Ascending aorta (tissue), 2 donors: ENCODE results near the gene STK26. TPM values are rescaled to one million over a fixed set of nuclear protein-coding genes. Genes with fewer than 3 reads are reported as not detected.
A peak's percentile ranks its signal among the peaks of the same experiment; 100 is the strongest.

Experiments
- DNase-seq, 2 donors: peaks; one replicate each; pipeline ENCODE4 v3.0.0-alpha.2; 2019; ENCODE audit warnings: low spot score in 2 of 2
- H3K27ac ChIP-seq, 2 donors: fragments of 200-600 bp; sonication (generic); one replicate each; pipeline ENCODE4 v1.5.1; 2016 to 2017; ENCODE audit warnings: mild to moderate bottlenecking in 1 of 2
- H3K27me3 ChIP-seq: fragments of 200-600 bp; sonication (generic); one replicate; pipeline ENCODE4 v1.5.1; 2017
- H3K36me3 ChIP-seq, 2 donors: fragments of 200-600 bp; sonication (generic); one replicate each; pipeline ENCODE4 v1.5.1; 2016
- H3K4me1 ChIP-seq, 2 donors: fragments of 200-600 bp; sonication (generic); one replicate each; pipeline ENCODE4 v1.5.1; 2016 to 2017; ENCODE audit warnings: mild to moderate bottlenecking in 1 of 2
- H3K4me3 ChIP-seq, 2 donors: fragments of 200-600 bp; sonication (generic); one replicate each; pipeline ENCODE4 v1.5.1; 2016 to 2017; ENCODE audit warnings: mild to moderate bottlenecking in 1 of 2
- H3K9me3 ChIP-seq, 2 donors: fragments of 200-600 bp; sonication (generic); one replicate each; pipeline ENCODE4 v1.5.1; 2016
- intact Hi-C: fragments of 100-400 bp; cut with DNase I; formaldehyde crosslinking; loops from one replicate; pipeline ENCODE4 v1.15.1; 2023
- total RNA-seq: library from RNA; depleted of rRNA; stranded (reverse); fragments of >200 nt; gene quantifications from one replicate; pipeline ENCODE4 v1.1.0, GENCODE V29; 2016
- TF ChIP-seq, protein P1 (sequence below), 3 experiments: fragments of 200-600 bp in 2 of 3; fragments of 450-650 bp in 1 of 3; sonication (generic) in 2 of 3; IDR thresholded peaks; one replicate each; pipeline ENCODE4 v1.5.1; 2016 to 2019; ENCODE audit warnings: antibody characterized with exemption in 3 of 3, mild to moderate bottlenecking in 1 of 3, moderate library complexity in 1 of 3

Gene STK26
- total RNA-seq, 1 donor from 2014 or later = 1.8 TPM

DNA sequence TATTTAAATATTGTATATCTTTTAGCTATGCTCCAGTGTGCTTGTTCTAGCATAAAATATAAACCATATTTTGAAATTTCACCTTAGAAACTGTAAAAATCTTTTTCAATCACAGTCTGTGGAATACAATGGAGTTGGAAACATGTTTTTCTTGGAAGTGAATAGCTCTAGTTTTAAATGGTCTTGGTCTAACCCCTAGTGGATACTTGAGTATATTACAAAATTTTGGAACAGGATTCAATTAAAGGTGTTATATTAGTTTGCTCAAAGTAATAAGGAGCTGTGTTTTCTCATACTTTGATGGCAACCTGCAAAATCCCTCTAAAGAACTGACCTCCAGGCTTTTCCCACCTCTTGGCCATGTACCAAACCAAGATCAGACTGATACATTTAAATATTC, 48.2 kb downstream of the STK26 start:
- Histone ChIP-seq H3K4me1 (no peaks in the 10 kb centered on the region), H3K27me3 (no peaks in the 10 kb centered on the region), H3K27ac (no peak overlapping the region), H3K4me3 (no peak overlapping the region), H3K9me3 (no peaks in the 10 kb centered on the region), H3K36me3 (no peaks in the 10 kb centered on the region)
- intact Hi-C loops = loop anchor here (2.0 kb wide), 1 partner anchor 230 kb away; no protein-coding TSS in a partner anchor
- no peak for DNase-seq
- TF ChIP-seq, protein P1, sequence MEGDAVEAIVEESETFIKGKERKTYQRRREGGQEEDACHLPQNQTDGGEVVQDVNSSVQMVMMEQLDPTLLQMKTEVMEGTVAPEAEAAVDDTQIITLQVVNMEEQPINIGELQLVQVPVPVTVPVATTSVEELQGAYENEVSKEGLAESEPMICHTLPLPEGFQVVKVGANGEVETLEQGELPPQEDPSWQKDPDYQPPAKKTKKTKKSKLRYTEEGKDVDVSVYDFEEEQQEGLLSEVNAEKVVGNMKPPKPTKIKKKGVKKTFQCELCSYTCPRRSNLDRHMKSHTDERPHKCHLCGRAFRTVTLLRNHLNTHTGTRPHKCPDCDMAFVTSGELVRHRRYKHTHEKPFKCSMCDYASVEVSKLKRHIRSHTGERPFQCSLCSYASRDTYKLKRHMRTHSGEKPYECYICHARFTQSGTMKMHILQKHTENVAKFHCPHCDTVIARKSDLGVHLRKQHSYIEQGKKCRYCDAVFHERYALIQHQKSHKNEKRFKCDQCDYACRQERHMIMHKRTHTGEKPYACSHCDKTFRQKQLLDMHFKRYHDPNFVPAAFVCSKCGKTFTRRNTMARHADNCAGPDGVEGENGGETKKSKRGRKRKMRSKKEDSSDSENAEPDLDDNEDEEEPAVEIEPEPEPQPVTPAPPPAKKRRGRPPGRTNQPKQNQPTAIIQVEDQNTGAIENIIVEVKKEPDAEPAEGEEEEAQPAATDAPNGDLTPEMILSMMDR (IDR thresholded peaks at IDR 0.05) = peak in 1 of 3 experiments; percentile 29

DNA sequence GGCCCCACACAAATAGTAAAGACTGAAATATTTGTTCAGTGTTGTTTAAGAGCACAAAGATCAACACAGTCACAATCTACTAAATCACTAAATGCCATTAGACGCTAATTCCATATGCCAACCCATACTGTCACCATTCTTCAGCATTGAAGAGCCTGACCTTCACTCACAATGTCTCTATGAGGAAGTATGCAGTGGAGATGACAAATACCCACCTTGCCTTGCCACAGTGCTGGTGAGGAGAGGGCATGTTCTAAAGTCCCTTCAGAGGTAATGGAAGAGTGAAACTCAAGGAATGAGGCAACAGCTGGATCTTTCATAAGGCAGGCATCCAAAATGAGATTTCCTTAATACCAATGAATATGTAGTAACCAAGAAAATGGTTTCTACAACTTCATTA, 54.3 kb downstream of the STK26 start:
- no peak for DNase-seq
- no peaks in the 10 kb centered on the region for H3K36me3 ChIP-seq
- intact Hi-C loops = no loop called here
- TF ChIP-seq, protein P1 (IDR thresholded peaks at IDR 0.05) = no peak
- no peaks in the 10 kb centered on the region for H3K27me3 ChIP-seq
- H3K4me1 ChIP-seq = no peaks in the 10 kb centered on the region
- H3K4me3 ChIP-seq = no peak overlapping the region
- H3K27ac ChIP-seq = no peak overlapping the region
- no peaks in the 10 kb centered on the region for H3K9me3 ChIP-seq

DNA sequence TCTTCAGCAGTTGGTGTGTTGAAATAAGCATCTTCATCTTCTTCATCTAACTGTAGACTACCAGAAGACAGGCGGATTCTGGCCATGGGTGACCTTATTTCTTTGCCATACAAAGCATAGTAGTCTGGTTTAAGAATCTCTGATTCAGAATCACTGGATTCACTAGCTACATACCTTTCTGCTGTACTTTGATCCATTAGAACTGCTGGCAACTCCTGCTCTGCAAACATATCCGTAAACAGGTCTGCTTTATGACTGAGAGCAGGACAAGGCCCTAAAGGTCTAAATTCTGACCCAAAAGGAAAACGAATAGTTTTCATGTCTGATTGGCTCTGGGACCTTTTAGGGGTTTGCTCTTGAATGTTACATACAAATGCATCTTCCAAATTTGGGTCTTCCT, 54.8 kb downstream of the STK26 start:
- TF ChIP-seq, protein P1 (IDR thresholded peaks at IDR 0.05) = no peak
- intact Hi-C loops = no loop called here
- H3K4me3 ChIP-seq = no peak overlapping the region
- no peaks in the 10 kb centered on the region for H3K36me3 ChIP-seq
- no peaks in the 10 kb centered on the region for H3K27me3 ChIP-seq
- H3K27ac ChIP-seq = no peak overlapping the region
- H3K4me1 ChIP-seq = no peaks in the 10 kb centered on the region
- H3K9me3 ChIP-seq = no peaks in the 10 kb centered on the region
- no peak for DNase-seq

DNA sequence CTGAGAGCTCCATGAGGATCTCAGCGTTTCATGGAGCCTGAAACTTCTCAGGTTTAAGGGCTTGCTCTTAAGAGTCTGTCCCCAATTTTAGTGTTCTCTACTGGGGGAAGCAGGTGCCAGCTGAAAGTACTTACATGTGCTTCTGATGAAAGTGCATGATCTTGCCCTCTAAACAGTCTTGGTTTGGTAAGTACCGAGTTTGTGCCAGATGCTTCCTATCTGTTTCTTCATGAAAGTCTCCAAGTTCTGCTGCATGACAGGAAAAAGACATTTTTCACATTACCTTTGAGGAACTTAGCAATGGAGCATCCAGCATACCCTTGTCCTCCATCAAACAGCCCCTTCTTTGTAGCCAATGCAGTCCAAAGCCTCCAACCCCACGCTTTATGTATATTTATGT, 62.7 kb downstream of the STK26 start:
- no peak for DNase-seq
- Histone ChIP-seq H3K9me3 (no peaks in the 10 kb centered on the region), H3K4me1 (no peaks in the 10 kb centered on the region), H3K27me3 (no peaks in the 10 kb centered on the region), H3K36me3 (no peaks in the 10 kb centered on the region), H3K27ac (no peak overlapping the region), H3K4me3 (no peak overlapping the region)
- intact Hi-C loops = no loop called here
- TF ChIP-seq, protein P1 (IDR thresholded peaks at IDR 0.05) = no peak

DNA sequence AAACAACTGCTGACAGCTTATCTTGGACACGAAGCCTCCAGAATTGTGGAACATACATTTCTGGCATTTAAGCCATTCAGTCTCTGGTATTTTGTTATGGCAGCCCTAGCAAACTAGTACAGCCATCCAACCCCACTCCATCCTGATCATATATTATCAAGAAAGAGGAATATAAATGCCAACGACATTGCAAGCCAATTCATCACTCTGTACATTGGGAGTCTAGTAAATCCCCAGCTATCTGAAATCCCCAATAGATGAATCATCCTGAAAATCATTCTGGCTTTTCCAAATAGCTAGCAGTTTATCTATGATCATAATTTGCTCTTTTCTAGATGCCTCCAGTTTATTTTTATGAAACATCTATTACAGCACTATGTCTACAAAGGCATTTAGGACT, 63.6 kb downstream of the STK26 start:
- Histone ChIP-seq H3K4me3 (no peak overlapping the region), H3K27me3 (no peaks in the 10 kb centered on the region), H3K27ac (no peak overlapping the region), H3K9me3 (no peaks in the 10 kb centered on the region), H3K4me1 (no peaks in the 10 kb centered on the region), H3K36me3 (no peaks in the 10 kb centered on the region)
- no peak for DNase-seq
- intact Hi-C loops = no loop called here
- TF ChIP-seq, protein P1 (IDR thresholded peaks at IDR 0.05) = no peak

GRCh38 chrX:132088864-132089263, 65.8 kb downstream of the STK26 start:
- no peaks in the 10 kb centered on the region for H3K27me3 ChIP-seq
- no peak overlapping the region for H3K27ac ChIP-seq

More at GRCh38 chrX:132088864-132089263, 65.8 kb downstream of the STK26 start:
- TF ChIP-seq, protein P1 (IDR thresholded peaks at IDR 0.05) = no peak
- intact Hi-C loops = no loop called here
- no peak for DNase-seq
- H3K4me3 ChIP-seq = no peak overlapping the region
- no peaks in the 10 kb centered on the region for H3K36me3 ChIP-seq
- H3K9me3 ChIP-seq = no peaks in the 10 kb centered on the region
- H3K4me1 ChIP-seq = no peaks in the 10 kb centered on the region
